GM23338 (cell line): ENCODE results near the gene MDM2. TPM values are rescaled to one million over a fixed set of nuclear protein-coding genes. Genes with fewer than 3 reads are reported as not detected.

ENCODE experiments used
- ATAC-seq: fragments of 200-7000 bp; cut with Tn5 transposase; 3 replicates; pipeline ENCODE4 v1.9.1; 2020
- DNase-seq: peaks from one replicate; pipeline ENCODE4 v3.0.0-alpha.2; 2015; ENCODE audit warnings: low spot score
- H2AFZ ChIP-seq: fragments of 200-600 bp; sonication (generic); 2 replicates; pipeline ENCODE4 v1.8.0; 2016; ENCODE audit warnings: antibody characterized with exemption, mild to moderate bottlenecking, moderate library complexity
- H3F3A ChIP-seq: fragments of 200-600 bp; sonication (generic); replicated peaks from 2 replicates; pipeline ENCODE4 v1.8.0; 2017; ENCODE audit warnings: antibody characterized with exemption, mixed run types, low read depth
- H3K27ac ChIP-seq: fragments of 200-600 bp; sonication (generic); 2 replicates; pipeline ENCODE4 v1.6.1; 2016; ENCODE audit warnings: low read depth
- H3K27me3 ChIP-seq: fragments of 200-600 bp; sonication (generic); 2 replicates; pipeline ENCODE4 v1.8.0; 2016; ENCODE audit warnings: mild to moderate bottlenecking, mixed run types, moderate library complexity; ENCODE audit not compliant: insufficient read depth
- H3K36me3 ChIP-seq: fragments of 200-600 bp; sonication (generic); 2 replicates; pipeline ENCODE4 v1.8.0; 2016; ENCODE audit warnings: mild to moderate bottlenecking; ENCODE audit not compliant: insufficient read depth
- H3K4me1 ChIP-seq: fragments of 200-600 bp; sonication (generic); 2 replicates; pipeline ENCODE4 v1.8.0; 2016; ENCODE audit warnings: mild to moderate bottlenecking, moderate library complexity; ENCODE audit not compliant: insufficient read depth
- H3K4me2 ChIP-seq: fragments of 200-600 bp; sonication (generic); 2 replicates; pipeline ENCODE4 v1.7.1; 2017; ENCODE audit warnings: mixed run types
- H3K4me3 ChIP-seq: fragments of 200-600 bp; sonication (generic); 2 replicates; pipeline ENCODE4 v1.6.1; 2016; ENCODE audit warnings: mixed run types
- H3K79me2 ChIP-seq: fragments of 200-600 bp; sonication (generic); replicated peaks from 2 replicates; pipeline ENCODE4 v1.8.0; 2017; ENCODE audit warnings: mild to moderate bottlenecking; ENCODE audit not compliant: insufficient read depth
- H3K9me2 ChIP-seq: fragments of 200-600 bp; sonication (generic); 2 replicates; pipeline ENCODE4 v1.8.0; 2017; ENCODE audit not compliant: insufficient read depth
- H4K20me1 ChIP-seq: fragments of 200-600 bp; sonication (generic); replicated peaks from 2 replicates; pipeline ENCODE4 v1.8.0; 2017; ENCODE audit warnings: mild to moderate bottlenecking; ENCODE audit not compliant: insufficient read depth
- H3K27ac Mint-ChIP-seq: 2 replicates; pipeline ENCODE4 v1.8.0; 2020; ENCODE audit warnings: inconsistent platforms, mild to moderate bottlenecking, moderate library complexity, mixed read lengths
- H3K27me3 Mint-ChIP-seq: 3 replicates; pipeline ENCODE4 v1.8.0; 2022; ENCODE audit warnings: low read depth, mild to moderate bottlenecking, moderate library complexity, mixed read lengths, inconsistent platforms; ENCODE audit not compliant: insufficient read depth, poor library complexity
- H3K36me3 Mint-ChIP-seq: 3 replicates; pipeline ENCODE4 v1.8.0; 2021; ENCODE audit warnings: low read depth, mild to moderate bottlenecking, inconsistent platforms, moderate library complexity, mixed read lengths
- H3K4me1 Mint-ChIP-seq: 3 replicates; pipeline ENCODE4 v1.8.0; 2020; ENCODE audit warnings: mild to moderate bottlenecking, inconsistent platforms, mixed read lengths
- H3K4me3 Mint-ChIP-seq: 3 replicates; pipeline ENCODE4 v1.8.0; 2021; ENCODE audit warnings: moderate library complexity, mild to moderate bottlenecking, inconsistent platforms, mixed read lengths
- H3K9me3 Mint-ChIP-seq: 3 replicates; pipeline ENCODE4 v1.8.0; 2020; ENCODE audit warnings: moderate library complexity, mild to moderate bottlenecking, inconsistent platforms, mixed read lengths
- CREB1 ChIP-seq: fragments of 250-450 bp; sonication (Bioruptor Pico); IDR thresholded peaks from 2 replicates; pipeline ENCODE4 v1.5.0; 2020; ENCODE audit warnings: low read depth, mild to moderate bottlenecking, moderate library complexity
- ETS1 ChIP-seq: IDR thresholded peaks from 2 replicates; pipeline ENCODE4 v1.6.1; 2016; ENCODE audit warnings: antibody characterized with exemption
- EZH2 ChIP-seq: fragments of 200-600 bp; sonication (generic); IDR thresholded peaks from one replicate; pipeline ENCODE4 v1.8.0; 2017; ENCODE audit warnings: antibody characterized with exemption, mild to moderate bottlenecking, low read depth; ENCODE audit not compliant: unreplicated experiment
- EZH2phosphoT487 ChIP-seq: fragments of 200-600 bp; sonication (generic); IDR thresholded peaks from one replicate; pipeline ENCODE4 v1.8.1; 2018; ENCODE audit warnings: antibody characterized with exemption; ENCODE audit not compliant: unreplicated experiment
- JUNB ChIP-seq: IDR thresholded peaks from one replicate; pipeline ENCODE4 v1.6.1; 2016; ENCODE audit warnings: antibody characterized with exemption; ENCODE audit not compliant: unreplicated experiment
- NANOG ChIP-seq: IDR thresholded peaks from 2 replicates; pipeline ENCODE4 v1.6.1; 2016; ENCODE audit warnings: antibody characterized with exemption, borderline replicate concordance
- POLR2AphosphoS5 ChIP-seq: IDR thresholded peaks from 2 replicates; pipeline ENCODE4 v1.6.1; 2016; ENCODE audit warnings: antibody characterized with exemption, low read depth
- REST ChIP-seq: IDR thresholded peaks from one replicate; pipeline ENCODE4 v1.6.1; 2018; ENCODE audit warnings: antibody characterized with exemption; ENCODE audit not compliant: unreplicated experiment
- STAT1 ChIP-seq: IDR thresholded peaks from one replicate; pipeline ENCODE4 v1.6.1; 2016; ENCODE audit warnings: antibody characterized with exemption; ENCODE audit not compliant: unreplicated experiment
- ZNF114 ChIP-seq: fragments of 250-450 bp; sonication (Bioruptor Pico); IDR thresholded peaks from 2 replicates; pipeline ENCODE4 v1.5.0; 2020; ENCODE audit warnings: mild to moderate bottlenecking, moderate library complexity
- ZNF331 ChIP-seq: fragments of 250-450 bp; sonication (Bioruptor Pico); IDR thresholded peaks from 2 replicates; pipeline ENCODE4 v1.5.0; 2020; ENCODE audit warnings: low read depth, mild to moderate bottlenecking, moderate library complexity
- polyA plus RNA-seq: library from polyadenylated mRNA; unstranded; fragments of >200 nt; fragmentation: Nextera tagmentation; extraction: Ambion mirVana; gene quantifications from 2 replicates; pipeline ENCODE4 v1.2.1, GENCODE V29; 2016
- total RNA-seq: library from RNA; depleted of rRNA; stranded (reverse); fragments of >200 nt; shearing (Covaris generic); gene quantifications from 2 replicates; pipeline ENCODE4 v1.2.3, GENCODE V29; 2014
- TF ChIP-seq, protein P1 (sequence below): fragments of 250-450 bp; sonication (Bioruptor Pico); IDR thresholded peaks from 2 replicates; pipeline ENCODE4 v1.5.0; 2020; ENCODE audit warnings: mild to moderate bottlenecking, moderate library complexity
- TF ChIP-seq, protein P2 (sequence below), 2 experiments: fragments of 200-600 bp in 1 of 2; sonication (generic) in 1 of 2; conservative IDR thresholded peaks; 2 replicates each; pipeline versions ENCODE4 v1.5.1 to v1.6.1; 2016 to 2017; ENCODE audit warnings: antibody characterized with exemption in 2 of 2, low read depth in 2 of 2, mild to moderate bottlenecking in 2 of 2, moderate library complexity in 1 of 2

MDM2 gene
- total and polyA plus RNA-seq, 2 experiments from 2014 or later, result 105 to 136 TPM

DNA sequence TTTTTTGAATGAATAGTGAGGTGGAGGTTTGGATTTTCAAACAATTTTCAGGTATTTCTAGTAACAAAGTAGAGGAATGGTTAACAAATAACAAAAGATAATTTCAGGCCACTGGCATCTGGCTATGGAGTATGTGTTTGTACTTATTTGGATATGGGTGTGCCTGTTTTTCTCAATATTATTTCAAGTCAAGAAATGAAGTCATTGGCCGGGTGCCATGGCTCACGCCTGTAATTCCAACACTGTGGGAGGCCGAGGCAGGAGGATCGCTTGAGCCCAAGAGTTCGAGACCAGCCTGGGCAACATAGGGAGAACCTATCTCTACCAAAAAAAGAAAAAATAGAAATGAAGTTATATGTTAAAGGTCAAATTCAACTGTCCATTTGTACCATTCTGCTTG is 48.1 kb upstream of the MDM2 start:
- H3K9me2 ChIP-seq, result no peaks in the 10 kb centered on the region
- H4K20me1 ChIP-seq, result 0 out of 2 replicates have a peak, but pooled peaks cover 6% of the 10 kb centered on the region
- no peak overlapping the region for H2AFZ ChIP-seq
- H3K27me3 ChIP-seq, result no peaks in the 10 kb centered on the region
- H3K4me1 ChIP-seq, result no peaks in the 10 kb centered on the region
- TF ChIP-seq STAT1 (no peak), EZH2phosphoT487 (no peak), CREB1 (CRISPR knock-in tag) (no peak), REST (no peak), ZNF331 (no peak), POLR2AphosphoS5 (no peak), JUNB (no peak), NANOG (no peak), ETS1 (no peak), EZH2 (no peak), ZNF114 (CRISPR knock-in tag) (no peak)
- TF ChIP-seq, protein P1, sequence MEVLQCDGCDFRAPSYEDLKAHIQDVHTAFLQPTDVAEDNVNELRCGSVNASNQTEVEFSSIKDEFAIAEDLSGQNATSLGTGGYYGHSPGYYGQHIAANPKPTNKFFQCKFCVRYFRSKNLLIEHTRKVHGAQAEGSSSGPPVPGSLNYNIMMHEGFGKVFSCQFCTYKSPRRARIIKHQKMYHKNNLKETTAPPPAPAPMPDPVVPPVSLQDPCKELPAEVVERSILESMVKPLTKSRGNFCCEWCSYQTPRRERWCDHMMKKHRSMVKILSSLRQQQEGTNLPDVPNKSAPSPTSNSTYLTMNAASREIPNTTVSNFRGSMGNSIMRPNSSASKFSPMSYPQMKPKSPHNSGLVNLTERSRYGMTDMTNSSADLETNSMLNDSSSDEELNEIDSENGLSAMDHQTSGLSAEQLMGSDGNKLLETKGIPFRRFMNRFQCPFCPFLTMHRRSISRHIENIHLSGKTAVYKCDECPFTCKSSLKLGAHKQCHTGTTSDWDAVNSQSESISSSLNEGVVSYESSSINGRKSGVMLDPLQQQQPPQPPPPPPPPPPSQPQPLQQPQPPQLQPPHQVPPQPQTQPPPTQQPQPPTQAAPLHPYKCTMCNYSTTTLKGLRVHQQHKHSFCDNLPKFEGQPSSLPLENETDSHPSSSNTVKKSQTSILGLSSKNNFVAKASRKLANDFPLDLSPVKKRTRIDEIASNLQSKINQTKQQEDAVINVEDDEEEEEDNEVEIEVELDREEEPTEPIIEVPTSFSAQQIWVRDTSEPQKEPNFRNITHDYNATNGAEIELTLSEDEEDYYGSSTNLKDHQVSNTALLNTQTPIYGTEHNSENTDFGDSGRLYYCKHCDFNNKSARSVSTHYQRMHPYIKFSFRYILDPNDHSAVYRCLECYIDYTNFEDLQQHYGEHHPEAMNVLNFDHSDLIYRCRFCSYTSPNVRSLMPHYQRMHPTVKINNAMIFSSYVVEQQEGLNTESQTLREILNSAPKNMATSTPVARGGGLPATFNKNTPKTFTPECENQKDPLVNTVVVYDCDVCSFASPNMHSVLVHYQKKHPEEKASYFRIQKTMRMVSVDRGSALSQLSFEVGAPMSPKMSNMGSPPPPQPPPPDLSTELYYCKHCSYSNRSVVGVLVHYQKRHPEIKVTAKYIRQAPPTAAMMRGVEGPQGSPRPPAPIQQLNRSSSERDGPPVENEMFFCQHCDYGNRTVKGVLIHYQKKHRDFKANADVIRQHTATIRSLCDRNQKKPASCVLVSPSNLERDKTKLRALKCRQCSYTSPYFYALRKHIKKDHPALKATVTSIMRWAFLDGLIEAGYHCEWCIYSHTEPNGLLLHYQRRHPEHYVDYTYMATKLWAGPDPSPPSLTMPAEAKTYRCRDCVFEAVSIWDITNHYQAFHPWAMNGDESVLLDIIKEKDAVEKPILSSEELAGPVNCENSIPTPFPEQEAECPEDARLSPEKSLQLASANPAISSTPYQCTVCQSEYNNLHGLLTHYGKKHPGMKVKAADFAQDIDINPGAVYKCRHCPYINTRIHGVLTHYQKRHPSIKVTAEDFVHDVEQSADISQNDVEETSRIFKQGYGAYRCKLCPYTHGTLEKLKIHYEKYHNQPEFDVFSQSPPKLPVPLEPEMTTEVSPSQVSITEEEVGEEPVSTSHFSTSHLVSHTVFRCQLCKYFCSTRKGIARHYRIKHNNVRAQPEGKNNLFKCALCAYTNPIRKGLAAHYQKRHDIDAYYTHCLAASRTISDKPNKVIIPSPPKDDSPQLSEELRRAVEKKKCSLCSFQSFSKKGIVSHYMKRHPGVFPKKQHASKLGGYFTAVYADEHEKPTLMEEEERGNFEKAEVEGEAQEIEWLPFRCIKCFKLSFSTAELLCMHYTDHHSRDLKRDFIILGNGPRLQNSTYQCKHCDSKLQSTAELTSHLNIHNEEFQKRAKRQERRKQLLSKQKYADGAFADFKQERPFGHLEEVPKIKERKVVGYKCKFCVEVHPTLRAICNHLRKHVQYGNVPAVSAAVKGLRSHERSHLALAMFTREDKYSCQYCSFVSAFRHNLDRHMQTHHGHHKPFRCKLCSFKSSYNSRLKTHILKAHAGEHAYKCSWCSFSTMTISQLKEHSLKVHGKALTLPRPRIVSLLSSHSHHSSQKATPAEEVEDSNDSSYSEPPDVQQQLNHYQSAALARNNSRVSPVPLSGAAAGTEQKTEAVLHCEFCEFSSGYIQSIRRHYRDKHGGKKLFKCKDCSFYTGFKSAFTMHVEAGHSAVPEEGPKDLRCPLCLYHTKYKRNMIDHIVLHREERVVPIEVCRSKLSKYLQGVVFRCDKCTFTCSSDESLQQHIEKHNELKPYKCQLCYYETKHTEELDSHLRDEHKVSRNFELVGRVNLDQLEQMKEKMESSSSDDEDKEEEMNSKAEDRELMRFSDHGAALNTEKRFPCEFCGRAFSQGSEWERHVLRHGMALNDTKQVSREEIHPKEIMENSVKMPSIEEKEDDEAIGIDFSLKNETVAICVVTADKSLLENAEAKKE, result no peak
- TF ChIP-seq, protein P2, sequence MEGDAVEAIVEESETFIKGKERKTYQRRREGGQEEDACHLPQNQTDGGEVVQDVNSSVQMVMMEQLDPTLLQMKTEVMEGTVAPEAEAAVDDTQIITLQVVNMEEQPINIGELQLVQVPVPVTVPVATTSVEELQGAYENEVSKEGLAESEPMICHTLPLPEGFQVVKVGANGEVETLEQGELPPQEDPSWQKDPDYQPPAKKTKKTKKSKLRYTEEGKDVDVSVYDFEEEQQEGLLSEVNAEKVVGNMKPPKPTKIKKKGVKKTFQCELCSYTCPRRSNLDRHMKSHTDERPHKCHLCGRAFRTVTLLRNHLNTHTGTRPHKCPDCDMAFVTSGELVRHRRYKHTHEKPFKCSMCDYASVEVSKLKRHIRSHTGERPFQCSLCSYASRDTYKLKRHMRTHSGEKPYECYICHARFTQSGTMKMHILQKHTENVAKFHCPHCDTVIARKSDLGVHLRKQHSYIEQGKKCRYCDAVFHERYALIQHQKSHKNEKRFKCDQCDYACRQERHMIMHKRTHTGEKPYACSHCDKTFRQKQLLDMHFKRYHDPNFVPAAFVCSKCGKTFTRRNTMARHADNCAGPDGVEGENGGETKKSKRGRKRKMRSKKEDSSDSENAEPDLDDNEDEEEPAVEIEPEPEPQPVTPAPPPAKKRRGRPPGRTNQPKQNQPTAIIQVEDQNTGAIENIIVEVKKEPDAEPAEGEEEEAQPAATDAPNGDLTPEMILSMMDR (conservative IDR thresholded peaks at IDR 0.05; ENCODE audit: low read depth in 2 of 2), result no peak
- Mint-ChIP-seq H3K4me3 (no peak overlapping the region), H3K4me1 (0 out of 3 replicates have a peak, but pooled peaks cover 5% of the 10 kb centered on the region), H3K27ac (no peak overlapping the region), H3K9me3 (no peaks in the 10 kb centered on the region), H3K27me3 (peaks cover 1% of the 10 kb centered on the region), H3K36me3 (peaks cover 46% of the 10 kb centered on the region)
- peaks cover 26% of the 10 kb centered on the region; the same call in 1 of the 2 replicates for H3K36me3 ChIP-seq
- H3K4me2 ChIP-seq, result no peak overlapping the region
- ATAC-seq (no peak), DNase-seq (no peak)
- H3K79me2 ChIP-seq, result no peaks in the 10 kb centered on the region
- H3F3A ChIP-seq, result no peaks in the 10 kb centered on the region
- no peak overlapping the region for H3K27ac ChIP-seq
- H3K4me3 ChIP-seq, result no peak overlapping the region
